ENCODE results near the gene UBE2L3. TPM values are rescaled to one million over a fixed set of nuclear protein-coding genes. Genes with fewer than 3 reads are reported as not detected.
"Not testable (repeated sequence)": the region's sequence is repeated elsewhere in the genome, so short reads cannot be mapped to it uniquely, and the experiment has no call there.

Gene UBE2L3
- total and polyA plus RNA-seq, 2 experiments from 2014 or later: 86.3 to 136 TPM

- peaks cover 79% of the 10 kb centered on the region for H3K79me2 ChIP-seq (replicated peaks; ENCODE audit: insufficient read depth)
- H4K20me1 ChIP-seq (replicated peaks; ENCODE audit: insufficient read depth): peaks cover 71% of the 10 kb centered on the region
- not testable (repeated sequence) for H2AFZ ChIP-seq; H3K27me3 Mint-ChIP-seq (ENCODE audit: insufficient read depth, low read depth, poor library complexity); DNase-seq (ENCODE audit: low spot score); ATAC-seq; H3K4me1 Mint-ChIP-seq; H3K9me2 ChIP-seq (ENCODE audit: insufficient read depth); H3K27me3 ChIP-seq (ENCODE audit: insufficient read depth); H3K4me3 Mint-ChIP-seq; H3K27ac Mint-ChIP-seq; H3K4me3 ChIP-seq; H3K4me2 ChIP-seq; H3K36me3 ChIP-seq (ENCODE audit: insufficient read depth); H3K4me1 ChIP-seq (ENCODE audit: insufficient read depth); H3K9me3 Mint-ChIP-seq
- H3K27ac ChIP-seq (ENCODE audit: low read depth): 0 out of 2 replicates have a peak overlapping the region, but pooled peaks have one; percentile 42
- peaks cover 42% of the 10 kb centered on the region for H3K36me3 Mint-ChIP-seq (ENCODE audit: low read depth)
- H3F3A ChIP-seq (replicated peaks; ENCODE audit: low read depth): peaks cover 17% of the 10 kb centered on the region; the same call in 1 of the 2 replicates
Observed at GRCh38 chr22:21617337-21617736, 49.8 kb downstream of the UBE2L3 start.

DNA sequence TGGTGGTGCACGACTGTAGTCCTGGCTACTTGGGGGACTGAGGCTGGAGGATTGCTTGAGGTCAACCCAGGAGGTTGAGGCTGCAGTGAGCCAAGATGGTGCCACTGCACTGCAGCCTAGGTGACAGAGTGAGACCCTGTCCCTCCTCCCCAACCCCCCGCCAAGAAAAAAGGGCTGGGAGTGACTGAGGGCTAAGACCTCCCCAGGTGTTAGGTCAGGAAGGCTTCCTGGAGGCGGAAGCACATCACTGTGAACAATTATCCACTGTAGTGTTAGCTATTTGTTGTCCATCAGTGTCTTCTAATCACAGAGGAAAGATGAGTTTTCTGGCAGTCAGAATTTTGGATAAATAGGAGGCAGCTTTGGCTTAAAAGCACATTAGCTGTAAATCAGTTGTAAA lies 53.5 kb downstream of the UBE2L3 start:
- Histone ChIP-seq H4K20me1 (replicated peaks; ENCODE audit: insufficient read depth) (peaks cover 77% of the 10 kb centered on the region), H3K4me1 (ENCODE audit: insufficient read depth) (peaks cover 5% of the 10 kb centered on the region; the same call in 1 of the 2 replicates), H3K4me2 (no peak overlapping the region), H3K27me3 (ENCODE audit: insufficient read depth) (no peaks in the 10 kb centered on the region), H3K9me2 (ENCODE audit: insufficient read depth) (no peaks in the 10 kb centered on the region), H3K36me3 (ENCODE audit: insufficient read depth) (no peaks in the 10 kb centered on the region), H3K27ac (ENCODE audit: low read depth) (peak overlapping the region; percentile 59; the same call in 1 of the 2 replicates), H2AFZ (no peak overlapping the region), H3F3A (replicated peaks; ENCODE audit: low read depth) (peaks cover 27% of the 10 kb centered on the region; the same call in 1 of the 2 replicates), H3K79me2 (replicated peaks; ENCODE audit: insufficient read depth) (peaks cover 46% of the 10 kb centered on the region), H3K4me3 (no peak overlapping the region)
- Mint-ChIP-seq H3K36me3 (ENCODE audit: low read depth) (peaks cover 22% of the 10 kb centered on the region), H3K27ac (no peak overlapping the region), H3K27me3 (ENCODE audit: insufficient read depth, low read depth, poor library complexity) (peaks cover 23% of the 10 kb centered on the region), H3K9me3 (no peaks in the 10 kb centered on the region), H3K4me3 (no peak overlapping the region), H3K4me1 (peaks cover 20% of the 10 kb centered on the region)
- ATAC-seq: no peak
- no peak for DNase-seq (ENCODE audit: low spot score)
- TF ChIP-seq POLR2AphosphoS5 (IDR thresholded peaks at IDR 0.05; ENCODE audit: low read depth) (no peak), CREB1 (CRISPR knock-in tag; IDR thresholded peaks at IDR 0.05; ENCODE audit: low read depth) (no peak), REST (IDR thresholded peaks at IDR 0.05; ENCODE audit: unreplicated experiment) (no peak), CTCF (conservative IDR thresholded peaks at IDR 0.05; ENCODE audit: low read depth in 2 of 2) (no peak), NANOG (IDR thresholded peaks at IDR 0.05; ENCODE audit: borderline replicate concordance) (no peak), JUNB (IDR thresholded peaks at IDR 0.05; ENCODE audit: unreplicated experiment) (no peak), EZH2phosphoT487 (IDR thresholded peaks at IDR 0.05; ENCODE audit: unreplicated experiment) (no peak), ZNF331 (CRISPR knock-in tag; IDR thresholded peaks at IDR 0.05; ENCODE audit: low read depth) (no peak), ETS1 (IDR thresholded peaks at IDR 0.05) (no peak), ZNF114 (CRISPR knock-in tag; IDR thresholded peaks at IDR 0.05) (no peak), EZH2 (IDR thresholded peaks at IDR 0.05; ENCODE audit: low read depth, unreplicated experiment) (no peak), STAT1 (IDR thresholded peaks at IDR 0.05; ENCODE audit: unreplicated experiment) (no peak)
